NCI-H2196 treated with DMSO at 0.1 percent for 48 hours (cell line): ENCODE measurements around the gene ZNF665.
"Not testable (repeated sequence)": the region's sequence is repeated elsewhere in the genome, so short reads cannot be mapped to it uniquely, and the experiment has no call there.

Source experiments
- DNase-seq: peaks from one replicate; lab custom pipeline; 2025; ENCODE audit not compliant: unreplicated experiment; lab: John Stamatoyannopoulos, UW

ZNF665 gene

DNA sequence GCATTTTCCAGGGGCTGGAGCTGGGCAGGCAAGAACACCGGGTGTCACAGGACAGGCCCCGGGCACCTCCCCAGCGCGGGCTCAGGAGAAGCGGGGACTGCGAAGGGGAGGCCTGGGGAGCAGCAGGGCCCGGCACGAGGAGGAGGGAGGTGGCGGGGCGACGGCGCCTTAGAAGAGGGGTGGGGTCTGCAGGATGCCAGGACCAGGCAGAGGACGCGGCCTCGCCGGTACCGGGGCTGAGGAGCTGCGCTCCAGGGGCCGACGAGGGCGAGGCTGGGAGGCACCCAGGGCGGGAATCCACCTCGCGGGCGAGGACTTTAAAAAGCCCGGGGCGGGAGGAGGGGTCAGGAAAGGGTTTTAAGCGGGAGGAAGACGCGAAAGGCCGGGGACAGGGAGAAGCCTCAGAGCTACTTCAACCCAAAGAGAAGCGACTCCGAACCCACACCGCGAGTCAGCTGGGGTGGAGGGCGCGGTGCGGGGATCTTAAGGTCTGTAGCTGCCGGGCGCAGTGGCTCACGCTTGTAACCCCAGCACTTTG, 35.0 kb downstream of the ZNF665 start:
- DNase-seq: no peak

DNA sequence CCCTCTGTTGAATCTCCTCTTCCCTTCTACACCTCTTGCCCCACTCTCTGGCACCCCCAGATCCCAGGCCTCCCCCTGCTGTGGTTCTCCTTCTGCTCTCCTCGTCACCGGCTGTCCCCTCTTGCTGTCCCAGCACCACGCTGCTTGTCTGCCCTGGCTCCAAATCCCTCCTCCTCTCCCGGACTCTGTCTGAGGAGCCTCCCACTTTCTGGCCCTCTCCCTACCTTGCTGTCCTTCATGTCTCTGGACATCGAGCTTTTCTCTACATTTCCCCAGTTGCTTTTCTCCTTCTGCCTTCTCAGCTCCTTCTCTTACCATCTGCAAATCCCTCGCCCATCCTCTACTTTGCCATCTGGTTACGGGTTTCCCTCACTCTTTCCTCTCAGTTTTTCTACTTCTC, 35.5 kb downstream of the ZNF665 start:
- no peak for DNase-seq

DNA sequence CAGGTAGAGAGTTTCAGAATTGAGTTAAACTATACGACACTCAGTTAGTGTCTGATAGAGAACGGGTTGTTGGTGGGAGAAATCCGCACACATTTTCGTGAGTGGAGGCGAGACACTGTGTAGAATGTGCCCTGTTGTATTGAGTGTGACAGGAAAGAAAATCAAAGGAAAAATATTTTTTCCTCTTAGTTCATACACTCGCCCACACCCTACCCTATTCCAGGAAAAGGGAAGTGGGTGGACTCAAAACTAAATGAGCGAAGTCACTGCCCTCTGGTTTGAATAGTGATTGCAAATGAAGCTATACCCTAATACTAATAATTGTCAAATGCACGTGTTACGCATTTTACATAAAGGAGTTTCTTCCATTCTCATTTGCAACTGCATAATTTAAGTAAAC, 36.3 kb downstream of the ZNF665 start:
- no peak for DNase-seq

DNA sequence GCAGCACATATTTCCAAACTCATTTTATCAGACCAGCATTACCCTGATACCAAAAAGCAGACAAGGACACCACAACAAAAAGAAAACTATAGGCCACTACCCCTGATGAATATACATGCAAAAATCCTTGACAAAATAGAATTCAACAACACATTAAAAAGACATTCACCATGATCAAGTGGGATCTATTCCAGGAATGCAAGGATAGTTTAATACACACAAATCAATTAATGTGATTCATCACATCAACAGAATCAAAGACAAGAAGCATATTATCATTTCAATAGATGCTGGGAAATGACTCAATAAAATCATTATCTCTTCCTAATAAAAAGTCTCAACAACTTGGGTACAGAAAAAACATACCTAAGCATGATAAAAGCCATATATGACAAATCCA, 45.5 kb downstream of the ZNF665 start:
- DNase-seq: no peak

DNA sequence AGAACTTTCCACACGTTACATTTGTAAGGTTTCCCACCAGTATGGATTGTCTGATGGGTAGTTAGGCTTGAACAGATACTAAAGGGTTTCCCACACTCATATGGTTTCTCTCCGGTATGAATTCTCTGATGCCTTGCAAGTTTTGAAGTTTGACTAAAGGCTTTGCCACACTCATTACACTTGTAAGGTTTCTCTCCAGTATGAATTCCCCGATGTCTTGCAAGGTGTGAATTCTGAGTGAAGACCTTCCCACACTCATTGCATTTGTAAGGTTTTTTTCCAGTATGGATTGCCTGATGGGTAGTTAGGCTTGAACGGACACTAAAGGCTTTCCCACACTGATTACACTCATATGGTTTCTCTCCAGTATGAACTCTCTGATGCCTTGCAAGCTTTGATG, 52.8 kb downstream of the ZNF665 start:
- no peak for DNase-seq

DNA sequence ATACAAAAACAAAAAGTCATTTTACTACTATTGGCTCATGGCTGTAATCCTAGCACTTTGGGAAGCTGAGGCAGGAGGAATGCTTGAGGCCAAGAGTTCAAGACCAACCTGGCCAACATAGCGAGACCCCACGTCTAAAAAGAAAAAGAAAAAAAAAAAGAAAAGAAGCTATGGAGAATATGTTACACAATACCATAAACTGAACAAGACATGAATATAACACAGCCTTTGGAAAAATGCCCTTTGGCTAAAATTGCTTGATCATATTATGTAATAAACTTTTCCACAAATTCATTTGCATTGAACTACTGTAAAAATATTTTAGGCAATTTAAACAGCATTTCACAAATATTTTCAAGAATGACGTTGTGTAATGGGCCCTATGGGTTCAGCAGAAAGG, 56.7 kb downstream of the ZNF665 start:
- DNase-seq: no peak

DNA sequence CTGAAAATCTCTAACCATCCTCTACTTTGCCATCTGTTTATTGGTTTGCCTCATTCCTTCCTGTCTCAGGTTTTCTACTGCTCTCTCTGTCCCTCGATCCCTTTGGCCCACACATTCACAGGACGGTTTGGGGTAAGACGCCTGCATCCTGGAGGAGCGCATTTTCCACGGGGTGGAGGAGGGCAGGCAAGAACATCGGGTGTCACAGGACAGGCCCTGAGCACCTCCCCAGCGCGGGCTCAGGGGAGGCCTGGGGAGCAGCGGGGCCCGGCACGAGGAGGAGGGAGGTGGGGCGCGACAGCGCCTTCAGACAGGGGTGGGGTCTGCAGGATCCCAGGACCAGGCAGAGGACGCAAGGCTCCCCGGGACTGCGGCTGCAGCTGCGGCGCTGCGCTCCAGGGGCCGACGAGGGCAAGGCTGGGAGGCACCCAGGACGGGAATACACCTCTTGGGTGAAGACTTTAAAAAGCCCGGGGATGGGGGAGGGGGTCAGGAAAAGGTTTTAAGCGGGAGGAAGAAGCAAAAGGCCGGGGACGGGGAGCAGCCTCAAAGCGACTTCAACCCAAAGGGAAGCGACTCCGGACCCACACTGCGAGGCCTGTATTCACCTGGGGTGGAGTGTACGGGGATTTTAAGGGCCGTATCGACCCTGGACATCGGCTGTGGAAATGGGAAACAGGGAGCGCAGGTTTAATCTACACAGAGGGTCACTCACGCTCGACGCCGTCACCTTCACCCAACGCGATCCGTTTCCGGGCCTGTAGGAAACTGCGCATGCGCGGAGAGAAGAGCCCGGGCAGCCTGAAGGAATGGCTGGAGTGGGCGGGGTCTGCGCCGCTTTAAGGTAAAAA, 60.8 kb downstream of the ZNF665 start, which contains the start of gene ZNF415:
Gene ZNF415 (minus strand): TSS at position 770 of the 851 bp plus-strand sequence. CDS start 10,234 bp downstream, outside the sequence.
- peak; percentile 34 for DNase-seq

DNA sequence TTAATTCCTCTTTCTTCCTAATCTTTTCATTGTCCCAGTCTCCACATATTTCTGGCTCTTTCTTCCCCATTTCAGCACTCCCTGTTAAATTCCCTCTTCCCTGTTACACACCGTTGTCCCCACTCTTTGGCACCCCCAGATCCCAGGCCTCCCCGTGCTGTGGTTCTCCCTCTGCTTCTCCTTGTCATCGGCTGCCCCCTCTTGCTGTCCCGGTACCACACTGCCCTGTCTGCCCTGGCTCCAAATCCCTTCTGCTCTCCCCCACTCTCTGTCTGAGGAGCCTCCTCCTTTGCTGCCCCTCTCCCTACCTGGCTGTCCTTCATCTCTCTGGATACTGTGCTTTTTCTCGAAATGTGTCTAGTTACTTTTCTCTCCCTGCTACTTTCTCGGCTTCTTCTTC, 61.4 kb downstream of the ZNF665 start:
- no peak for DNase-seq

DNA sequence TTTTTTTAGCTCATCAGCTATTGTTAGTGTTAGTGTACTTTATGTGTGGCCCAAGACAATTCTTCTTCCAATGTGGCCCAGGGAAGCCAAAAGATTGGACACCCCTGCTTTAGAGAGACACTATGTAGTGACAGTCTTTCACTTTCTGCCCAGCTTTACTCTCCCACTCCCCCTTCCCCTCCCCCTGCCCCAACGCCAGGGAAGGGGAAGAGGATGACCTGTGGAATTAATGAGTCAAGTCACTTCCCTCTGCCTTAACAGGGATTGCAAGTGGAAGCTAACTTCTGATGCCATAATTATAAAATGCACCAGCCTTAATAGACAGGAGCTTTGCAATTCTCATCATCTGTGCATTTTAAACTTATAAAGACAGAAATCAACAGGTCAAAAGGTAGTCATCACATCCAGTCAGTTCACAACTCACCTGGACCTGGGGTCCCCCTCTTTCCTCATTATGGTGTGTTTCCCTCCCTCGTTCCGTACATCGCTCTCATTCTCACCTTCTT, 62.0 kb downstream of the ZNF665 start:
- DNase-seq: no peak

DNA sequence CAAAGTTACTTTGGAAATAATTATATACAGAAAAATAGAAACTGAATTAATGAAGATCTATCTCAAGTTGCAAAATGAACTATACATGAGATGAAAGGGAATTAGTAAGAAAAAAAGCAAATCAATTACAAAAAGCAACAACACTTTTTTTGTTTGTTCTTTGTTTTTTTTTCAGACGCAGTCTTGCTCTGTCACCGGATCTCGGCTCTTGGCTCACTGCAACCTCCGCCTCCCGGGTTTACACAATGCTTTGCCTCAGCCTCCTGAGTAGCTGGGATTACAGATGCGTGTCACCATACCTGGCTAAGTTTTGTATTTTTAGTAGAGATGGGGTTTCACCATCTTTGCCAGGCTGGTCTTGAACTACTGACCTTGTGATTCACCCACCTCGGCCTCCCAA, 62.7 kb downstream of the ZNF665 start:
- DNase-seq: no peak

DNA sequence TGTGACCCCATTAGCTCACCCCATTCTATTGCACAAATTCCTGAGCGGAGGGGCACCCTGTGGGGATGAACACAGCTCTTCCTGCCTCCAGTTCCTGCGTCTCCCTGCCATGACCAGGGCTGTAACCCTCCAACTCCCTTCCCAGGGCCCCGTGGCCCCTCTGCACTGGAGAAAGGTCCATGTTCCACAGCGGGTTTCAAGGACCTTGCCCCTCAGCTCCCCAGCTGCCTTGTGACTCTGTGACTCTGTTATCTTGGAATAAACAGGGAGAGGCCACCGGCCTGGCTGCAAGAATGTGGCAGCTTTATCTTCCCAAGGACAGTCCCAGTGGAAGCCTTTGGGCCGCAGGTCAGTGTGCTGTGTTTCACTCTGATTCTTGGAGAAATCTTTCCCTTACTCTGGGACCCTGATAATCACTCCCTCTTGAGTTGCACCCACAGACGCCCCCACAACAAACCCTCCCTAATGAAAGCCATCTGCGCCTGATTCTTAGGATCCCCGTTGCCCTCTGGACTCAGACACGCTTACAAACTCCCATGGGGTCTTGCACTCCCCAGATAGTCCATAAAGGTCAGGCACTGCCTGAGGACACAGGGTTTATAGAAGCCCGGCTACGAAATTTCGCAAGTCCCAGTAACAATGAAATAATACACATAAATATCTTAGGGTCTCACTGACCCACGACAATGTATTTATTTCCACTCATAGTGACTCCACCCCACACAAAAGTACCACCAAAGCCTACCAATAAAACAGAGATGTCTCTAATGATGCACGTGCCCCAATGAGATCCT, 66.2 kb downstream of the ZNF665 start:
- DNase-seq: not testable (repeated sequence)

DNA sequence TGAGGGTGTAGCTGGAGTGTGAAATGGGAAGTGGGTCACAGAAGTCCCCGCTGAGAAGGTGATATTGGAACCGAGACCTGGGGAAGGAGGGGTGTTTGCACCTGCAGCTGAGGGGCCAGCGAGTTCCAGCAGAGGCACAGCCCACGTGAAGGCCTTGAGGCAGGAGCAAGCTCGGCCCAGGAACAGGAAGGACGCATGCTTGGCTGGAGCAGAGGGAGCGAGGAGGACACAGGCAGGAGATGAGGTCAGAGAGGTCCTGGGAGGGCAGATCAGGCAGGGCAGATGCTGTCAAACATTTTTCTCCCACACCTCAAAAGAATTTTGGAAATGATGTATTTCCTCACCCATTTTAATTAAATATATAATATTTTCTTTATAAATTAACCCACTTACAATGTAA, 69.8 kb downstream of the ZNF665 start:
- DNase-seq: no peak
